H1 (cell line): ENCODE measurements around the gene STK11. TPM values are rescaled to one million over a fixed set of nuclear protein-coding genes. Genes with fewer than 3 reads are reported as not detected.
A peak's percentile ranks its signal among the peaks of the same experiment; 100 is the strongest.

Experiments
- CTBP2 ChIP-seq: IDR thresholded peaks from 2 replicates; pipeline ENCODE4 v1.7.0; 2011; ENCODE audit warnings: borderline replicate concordance, mild to moderate bottlenecking, moderate library complexity, mixed read lengths, low read length; ENCODE audit not compliant: insufficient read depth, insufficient read length
- JUND ChIP-seq: IDR thresholded peaks from 2 replicates; pipeline ENCODE4 v1.6.1; 2011; ENCODE audit warnings: mild to moderate bottlenecking, improper control_type of control experiment, low read length
- KDM5A ChIP-seq: fragments of 200-600 bp; IDR thresholded peaks from 2 replicates; pipeline ENCODE4 v1.7.1; 2012; ENCODE audit warnings: mild to moderate bottlenecking, low read length, inconsistent platforms, mixed read lengths
- TAF1 ChIP-seq: IDR thresholded peaks from 2 replicates; pipeline ENCODE4 v1.6.1; 2011; ENCODE audit warnings: mild to moderate bottlenecking, low read depth, low read length
- polyA plus RNA-seq, 7 experiments: library from polyadenylated mRNA; depleted of rRNA in 3 of 7; stranded (reverse) in 5 of 7; unstranded in 2 of 7; fragments of >200 nt in 5 of 7; fragments of 200-250 nt in 2 of 7; gene quantifications; 1 replicate in 5 of 7; 2 replicates in 1 of 7; 4 replicates in 1 of 7; pipeline versions ENCODE4 v1.2.1 to v1.2.3, GENCODE V29; 2011 to 2013; ENCODE audit warnings: missing spikeins in 2 of 7, mixed read lengths in 2 of 7
- total RNA-seq: library from RNA; stranded (reverse); fragmentation: NEBNext Ultra II Directional; extraction: Animal tissue kit (Norgen Biotek cat#: 25700); gene quantifications from 2 replicates; pipeline ENCODE4 v1.2.1, GENCODE V29; 2021
- TF ChIP-seq, protein P1 (sequence below): fragments of 300-600 bp; sonication (generic); IDR thresholded peaks from 2 replicates; pipeline ENCODE4 v1.7.1; 2012; ENCODE audit warnings: low read length, moderate library complexity, mild to moderate bottlenecking, inconsistent platforms; ENCODE audit not compliant: insufficient replicate concordance
- TF ChIP-seq, protein P2 (sequence below): IDR thresholded peaks from 2 replicates; pipeline ENCODE4 v1.6.1; 2011; ENCODE audit warnings: low read depth, mild to moderate bottlenecking, low read length; ENCODE audit not compliant: insufficient read depth
- TF ChIP-seq, protein P3 (sequence below), 3 experiments: IDR thresholded peaks; 1 replicate in 2 of 3; 2 replicates in 1 of 3; pipeline versions ENCODE4 v1.5.1 to v1.6.1; 2011; ENCODE audit warnings: low read length in 3 of 3, mild to moderate bottlenecking in 3 of 3, inconsistent platforms in 2 of 3, low read depth in 1 of 3, moderate library complexity in 1 of 3; ENCODE audit not compliant: insufficient read depth in 1 of 3; ENCODE audit errors: control extremely low read depth in 1 of 3

STK11 gene
- total and polyA plus RNA-seq, 2 of the 8 experiments (the other 6 are each of a cell fraction or from before 2014, with no cell fraction given) = 45.3 to 70.7 TPM

DNA sequence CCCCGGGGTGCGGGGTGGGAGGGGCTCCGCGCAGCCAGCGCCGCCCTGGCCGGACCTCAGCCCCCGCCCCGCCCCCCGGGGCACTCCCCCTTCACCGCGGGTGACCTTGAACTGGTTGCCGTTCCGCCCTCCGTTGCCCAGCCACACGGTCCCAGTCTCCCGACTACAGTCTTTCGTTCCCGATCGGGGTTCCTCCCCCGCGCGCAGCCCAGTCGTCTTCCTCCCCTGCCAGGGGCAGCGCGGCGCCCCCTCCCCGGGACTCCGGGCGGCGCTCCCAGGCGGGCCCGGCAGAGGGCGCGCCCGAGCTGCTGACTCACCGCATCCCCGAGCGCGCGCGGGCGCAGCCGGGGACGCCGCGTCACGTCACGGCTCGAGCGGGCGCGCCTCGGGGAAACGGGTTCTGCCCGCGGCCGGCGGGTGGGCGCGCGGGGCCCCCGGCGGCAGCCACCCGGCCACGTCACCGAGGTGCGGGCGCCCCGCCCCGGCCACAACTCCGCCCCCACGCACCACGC lies 43.3 kb downstream of the STK11 start (continued):
- TF ChIP-seq, protein P1, sequence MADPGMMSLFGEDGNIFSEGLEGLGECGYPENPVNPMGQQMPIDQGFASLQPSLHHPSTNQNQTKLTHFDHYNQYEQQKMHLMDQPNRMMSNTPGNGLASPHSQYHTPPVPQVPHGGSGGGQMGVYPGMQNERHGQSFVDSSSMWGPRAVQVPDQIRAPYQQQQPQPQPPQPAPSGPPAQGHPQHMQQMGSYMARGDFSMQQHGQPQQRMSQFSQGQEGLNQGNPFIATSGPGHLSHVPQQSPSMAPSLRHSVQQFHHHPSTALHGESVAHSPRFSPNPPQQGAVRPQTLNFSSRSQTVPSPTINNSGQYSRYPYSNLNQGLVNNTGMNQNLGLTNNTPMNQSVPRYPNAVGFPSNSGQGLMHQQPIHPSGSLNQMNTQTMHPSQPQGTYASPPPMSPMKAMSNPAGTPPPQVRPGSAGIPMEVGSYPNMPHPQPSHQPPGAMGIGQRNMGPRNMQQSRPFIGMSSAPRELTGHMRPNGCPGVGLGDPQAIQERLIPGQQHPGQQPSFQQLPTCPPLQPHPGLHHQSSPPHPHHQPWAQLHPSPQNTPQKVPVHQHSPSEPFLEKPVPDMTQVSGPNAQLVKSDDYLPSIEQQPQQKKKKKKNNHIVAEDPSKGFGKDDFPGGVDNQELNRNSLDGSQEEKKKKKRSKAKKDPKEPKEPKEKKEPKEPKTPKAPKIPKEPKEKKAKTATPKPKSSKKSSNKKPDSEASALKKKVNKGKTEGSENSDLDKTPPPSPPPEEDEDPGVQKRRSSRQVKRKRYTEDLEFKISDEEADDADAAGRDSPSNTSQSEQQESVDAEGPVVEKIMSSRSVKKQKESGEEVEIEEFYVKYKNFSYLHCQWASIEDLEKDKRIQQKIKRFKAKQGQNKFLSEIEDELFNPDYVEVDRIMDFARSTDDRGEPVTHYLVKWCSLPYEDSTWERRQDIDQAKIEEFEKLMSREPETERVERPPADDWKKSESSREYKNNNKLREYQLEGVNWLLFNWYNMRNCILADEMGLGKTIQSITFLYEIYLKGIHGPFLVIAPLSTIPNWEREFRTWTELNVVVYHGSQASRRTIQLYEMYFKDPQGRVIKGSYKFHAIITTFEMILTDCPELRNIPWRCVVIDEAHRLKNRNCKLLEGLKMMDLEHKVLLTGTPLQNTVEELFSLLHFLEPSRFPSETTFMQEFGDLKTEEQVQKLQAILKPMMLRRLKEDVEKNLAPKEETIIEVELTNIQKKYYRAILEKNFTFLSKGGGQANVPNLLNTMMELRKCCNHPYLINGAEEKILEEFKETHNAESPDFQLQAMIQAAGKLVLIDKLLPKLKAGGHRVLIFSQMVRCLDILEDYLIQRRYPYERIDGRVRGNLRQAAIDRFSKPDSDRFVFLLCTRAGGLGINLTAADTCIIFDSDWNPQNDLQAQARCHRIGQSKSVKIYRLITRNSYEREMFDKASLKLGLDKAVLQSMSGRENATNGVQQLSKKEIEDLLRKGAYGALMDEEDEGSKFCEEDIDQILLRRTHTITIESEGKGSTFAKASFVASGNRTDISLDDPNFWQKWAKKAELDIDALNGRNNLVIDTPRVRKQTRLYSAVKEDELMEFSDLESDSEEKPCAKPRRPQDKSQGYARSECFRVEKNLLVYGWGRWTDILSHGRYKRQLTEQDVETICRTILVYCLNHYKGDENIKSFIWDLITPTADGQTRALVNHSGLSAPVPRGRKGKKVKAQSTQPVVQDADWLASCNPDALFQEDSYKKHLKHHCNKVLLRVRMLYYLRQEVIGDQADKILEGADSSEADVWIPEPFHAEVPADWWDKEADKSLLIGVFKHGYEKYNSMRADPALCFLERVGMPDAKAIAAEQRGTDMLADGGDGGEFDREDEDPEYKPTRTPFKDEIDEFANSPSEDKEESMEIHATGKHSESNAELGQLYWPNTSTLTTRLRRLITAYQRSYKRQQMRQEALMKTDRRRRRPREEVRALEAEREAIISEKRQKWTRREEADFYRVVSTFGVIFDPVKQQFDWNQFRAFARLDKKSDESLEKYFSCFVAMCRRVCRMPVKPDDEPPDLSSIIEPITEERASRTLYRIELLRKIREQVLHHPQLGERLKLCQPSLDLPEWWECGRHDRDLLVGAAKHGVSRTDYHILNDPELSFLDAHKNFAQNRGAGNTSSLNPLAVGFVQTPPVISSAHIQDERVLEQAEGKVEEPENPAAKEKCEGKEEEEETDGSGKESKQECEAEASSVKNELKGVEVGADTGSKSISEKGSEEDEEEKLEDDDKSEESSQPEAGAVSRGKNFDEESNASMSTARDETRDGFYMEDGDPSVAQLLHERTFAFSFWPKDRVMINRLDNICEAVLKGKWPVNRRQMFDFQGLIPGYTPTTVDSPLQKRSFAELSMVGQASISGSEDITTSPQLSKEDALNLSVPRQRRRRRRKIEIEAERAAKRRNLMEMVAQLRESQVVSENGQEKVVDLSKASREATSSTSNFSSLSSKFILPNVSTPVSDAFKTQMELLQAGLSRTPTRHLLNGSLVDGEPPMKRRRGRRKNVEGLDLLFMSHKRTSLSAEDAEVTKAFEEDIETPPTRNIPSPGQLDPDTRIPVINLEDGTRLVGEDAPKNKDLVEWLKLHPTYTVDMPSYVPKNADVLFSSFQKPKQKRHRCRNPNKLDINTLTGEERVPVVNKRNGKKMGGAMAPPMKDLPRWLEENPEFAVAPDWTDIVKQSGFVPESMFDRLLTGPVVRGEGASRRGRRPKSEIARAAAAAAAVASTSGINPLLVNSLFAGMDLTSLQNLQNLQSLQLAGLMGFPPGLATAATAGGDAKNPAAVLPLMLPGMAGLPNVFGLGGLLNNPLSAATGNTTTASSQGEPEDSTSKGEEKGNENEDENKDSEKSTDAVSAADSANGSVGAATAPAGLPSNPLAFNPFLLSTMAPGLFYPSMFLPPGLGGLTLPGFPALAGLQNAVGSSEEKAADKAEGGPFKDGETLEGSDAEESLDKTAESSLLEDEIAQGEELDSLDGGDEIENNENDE = no peak
- TF ChIP-seq TAF1 = peak; percentile 53; the same call in 1 of the 2 replicates
- no peak for TF ChIP-seq KDM5A
- TF ChIP-seq, protein P2, sequence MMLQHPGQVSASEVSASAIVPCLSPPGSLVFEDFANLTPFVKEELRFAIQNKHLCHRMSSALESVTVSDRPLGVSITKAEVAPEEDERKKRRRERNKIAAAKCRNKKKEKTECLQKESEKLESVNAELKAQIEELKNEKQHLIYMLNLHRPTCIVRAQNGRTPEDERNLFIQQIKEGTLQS = peak; percentile 22; the same call in 1 of the 2 replicates
- peak; percentile 81 for TF ChIP-seq JUND
- TF ChIP-seq, protein P3, sequence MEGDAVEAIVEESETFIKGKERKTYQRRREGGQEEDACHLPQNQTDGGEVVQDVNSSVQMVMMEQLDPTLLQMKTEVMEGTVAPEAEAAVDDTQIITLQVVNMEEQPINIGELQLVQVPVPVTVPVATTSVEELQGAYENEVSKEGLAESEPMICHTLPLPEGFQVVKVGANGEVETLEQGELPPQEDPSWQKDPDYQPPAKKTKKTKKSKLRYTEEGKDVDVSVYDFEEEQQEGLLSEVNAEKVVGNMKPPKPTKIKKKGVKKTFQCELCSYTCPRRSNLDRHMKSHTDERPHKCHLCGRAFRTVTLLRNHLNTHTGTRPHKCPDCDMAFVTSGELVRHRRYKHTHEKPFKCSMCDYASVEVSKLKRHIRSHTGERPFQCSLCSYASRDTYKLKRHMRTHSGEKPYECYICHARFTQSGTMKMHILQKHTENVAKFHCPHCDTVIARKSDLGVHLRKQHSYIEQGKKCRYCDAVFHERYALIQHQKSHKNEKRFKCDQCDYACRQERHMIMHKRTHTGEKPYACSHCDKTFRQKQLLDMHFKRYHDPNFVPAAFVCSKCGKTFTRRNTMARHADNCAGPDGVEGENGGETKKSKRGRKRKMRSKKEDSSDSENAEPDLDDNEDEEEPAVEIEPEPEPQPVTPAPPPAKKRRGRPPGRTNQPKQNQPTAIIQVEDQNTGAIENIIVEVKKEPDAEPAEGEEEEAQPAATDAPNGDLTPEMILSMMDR (IDR thresholded peaks at IDR 0.05; ENCODE audit: control extremely low read depth in 1 of 3, insufficient read depth in 1 of 3, low read depth in 1 of 3, low read length in 3 of 3) = peak; percentile 57 to 77 (median 66)
- no peak for TF ChIP-seq CTBP2
